HTR-8/SVneo (cell line): ENCODE results near the gene MYH9.
"Not testable (repeated sequence)": the region's sequence is repeated elsewhere in the genome, so short reads cannot be mapped to it uniquely, and the experiment has no call there.

Source experiments
- DNase-seq: peaks from one replicate; pipeline ENCODE4 v3.0.0; 2011; ENCODE audit warnings: low spot score, mixed read lengths; ENCODE audit not compliant: insufficient read length
- FAIRE-seq: peaks from 2 replicates; lab custom pipeline; 2011; peaks lifted over from hg19 to GRCh38; lab: Jason Lieb, UNC

Gene MYH9

DNA sequence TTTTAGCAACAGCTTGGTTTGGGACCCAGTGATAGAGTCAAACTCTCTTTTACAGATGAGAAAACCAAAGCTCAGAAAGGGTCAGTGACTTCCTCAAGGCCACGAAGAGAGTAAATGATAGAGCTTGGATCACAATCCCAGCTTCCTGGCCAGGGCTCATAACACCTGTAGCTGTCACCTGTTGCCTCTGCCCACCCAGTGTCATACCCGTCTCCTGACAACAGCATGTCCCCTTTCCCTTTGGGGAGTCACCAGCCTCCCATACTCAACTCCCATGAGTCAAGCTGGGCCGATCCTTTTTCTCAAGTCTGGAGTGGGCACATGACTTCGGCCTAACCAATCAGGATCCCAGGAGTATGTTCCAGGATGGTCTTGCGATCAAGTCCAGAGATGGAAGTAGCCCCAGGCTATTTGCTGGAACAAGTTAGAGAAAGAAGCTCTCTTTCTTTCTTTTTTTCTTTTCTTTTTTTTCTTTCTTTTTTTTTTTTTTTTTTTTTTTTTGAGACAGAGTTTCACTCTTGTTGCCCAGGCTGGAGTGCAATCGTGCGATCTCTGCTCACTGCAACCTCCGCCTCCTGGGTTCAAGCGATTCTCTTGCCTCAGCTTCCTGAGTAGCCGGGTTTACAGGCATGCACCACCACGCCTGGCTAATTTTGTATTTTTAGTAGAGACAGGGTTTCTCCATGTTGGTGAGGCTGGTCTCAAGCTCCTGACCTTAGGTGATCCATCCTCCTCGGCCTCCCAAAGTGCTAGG, 27.8 kb upstream of the MYH9 start:
- DNase-seq (no peak), FAIRE-seq (no peak)

DNA sequence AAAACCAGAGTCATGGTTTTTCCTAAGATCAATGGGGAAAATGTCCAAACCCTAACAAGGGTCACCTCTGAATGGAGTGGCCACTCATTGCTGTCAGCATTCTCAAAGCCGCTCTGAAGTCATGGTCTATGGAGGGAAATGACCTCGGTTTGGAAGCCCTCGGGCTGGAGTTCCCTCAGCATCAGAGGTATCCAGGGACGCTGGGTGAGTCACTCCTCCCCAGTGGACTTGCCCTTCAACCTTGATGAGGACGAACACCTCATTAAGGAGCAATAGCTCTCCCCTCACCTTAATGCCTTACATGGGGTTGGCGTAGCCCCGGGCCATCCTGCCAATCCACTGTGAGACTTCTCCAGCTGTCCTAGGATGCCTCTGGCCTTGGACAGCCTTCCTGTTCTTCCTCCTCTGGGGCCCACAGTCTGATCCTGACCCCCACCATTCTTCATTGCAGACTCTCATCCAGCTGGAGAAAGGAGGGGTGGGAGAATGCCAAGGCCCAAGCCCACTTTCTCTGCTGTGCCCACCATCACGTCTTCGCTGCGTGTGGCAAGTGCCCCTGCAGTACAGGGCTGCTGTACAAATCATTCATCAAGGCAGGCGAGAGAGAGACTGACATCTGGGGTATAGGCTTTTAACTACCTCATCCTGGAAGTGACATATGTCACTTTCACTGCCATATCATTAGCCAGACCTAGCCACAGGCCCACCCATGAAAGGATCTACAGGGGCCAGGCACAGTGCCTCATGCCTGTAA, 25.4 kb upstream of the MYH9 start:
- DNase-seq: no peak
- no peak for FAIRE-seq

DNA sequence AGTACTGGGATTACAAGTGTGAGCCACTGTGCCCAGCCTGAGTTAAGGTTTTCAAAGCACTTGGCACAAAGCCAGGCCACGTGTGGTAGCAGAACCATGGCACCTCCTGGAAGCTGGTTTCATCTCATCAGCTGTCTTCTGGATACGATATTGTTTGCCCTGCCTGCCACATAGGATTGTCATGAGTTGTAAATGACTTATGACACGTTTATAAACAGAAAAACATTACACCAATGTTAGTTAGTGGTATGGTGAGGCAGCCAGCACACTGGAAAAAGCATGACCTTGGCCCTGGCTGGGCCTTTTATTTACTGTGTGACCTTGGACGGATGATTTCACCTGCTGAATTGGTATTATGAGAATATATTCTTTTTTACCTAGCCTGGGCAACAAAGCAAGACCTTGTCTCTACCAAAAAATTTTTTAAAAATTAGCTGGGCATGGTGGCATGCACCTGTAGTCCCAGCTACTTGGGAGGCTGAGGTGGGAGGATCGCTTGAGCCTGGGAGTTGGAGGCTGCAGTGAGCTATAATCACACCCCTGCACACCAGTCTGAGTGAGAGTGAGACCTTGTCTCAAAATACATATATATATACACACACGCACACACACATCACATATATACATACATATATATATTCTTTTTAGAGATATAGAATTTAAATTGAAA, 24.0 kb upstream of the MYH9 start:
- no peak for DNase-seq
- no peak for FAIRE-seq

DNA sequence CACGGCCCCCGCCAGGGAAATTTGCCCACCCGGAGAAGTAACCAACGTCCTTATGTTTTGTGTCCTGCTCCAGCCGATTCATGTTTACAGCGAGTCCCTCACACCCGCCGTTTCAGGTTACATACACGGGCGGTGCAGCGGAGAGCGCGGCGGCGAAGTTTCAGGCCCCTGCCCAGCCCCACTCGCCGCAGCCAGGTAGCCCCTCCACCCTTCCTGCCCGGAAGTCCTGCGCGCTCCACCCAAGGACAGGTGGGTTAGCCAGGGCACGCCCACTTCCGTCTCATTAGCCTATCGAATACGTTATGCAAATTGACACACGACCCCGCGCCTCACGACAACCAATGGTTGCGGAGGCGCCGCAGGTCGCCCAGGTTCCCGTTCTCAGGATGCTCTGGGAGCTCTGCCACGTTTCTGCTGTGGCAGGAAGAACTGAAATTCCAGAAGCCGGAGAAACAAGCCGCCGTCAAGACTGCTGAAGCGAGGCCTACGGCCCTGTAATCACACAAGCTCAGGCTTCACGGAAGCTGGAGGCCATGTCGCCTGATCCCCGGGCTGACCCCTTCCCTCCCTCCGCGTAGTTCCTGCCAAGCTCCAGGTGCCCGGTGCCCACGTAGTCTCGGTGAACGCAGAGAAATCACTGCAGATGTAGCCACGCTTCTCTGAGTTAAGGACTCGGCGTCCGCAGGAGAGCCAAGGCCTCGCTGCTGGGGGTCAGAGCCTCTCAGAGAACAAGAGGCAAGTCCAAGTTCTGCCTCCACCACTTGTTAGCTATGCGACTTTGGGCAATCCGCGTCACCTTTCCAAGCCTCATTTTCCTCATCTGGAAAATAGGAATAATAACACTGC, 22.4 kb upstream of the MYH9 start:
- FAIRE-seq (no peak), DNase-seq (no peak)

DNA sequence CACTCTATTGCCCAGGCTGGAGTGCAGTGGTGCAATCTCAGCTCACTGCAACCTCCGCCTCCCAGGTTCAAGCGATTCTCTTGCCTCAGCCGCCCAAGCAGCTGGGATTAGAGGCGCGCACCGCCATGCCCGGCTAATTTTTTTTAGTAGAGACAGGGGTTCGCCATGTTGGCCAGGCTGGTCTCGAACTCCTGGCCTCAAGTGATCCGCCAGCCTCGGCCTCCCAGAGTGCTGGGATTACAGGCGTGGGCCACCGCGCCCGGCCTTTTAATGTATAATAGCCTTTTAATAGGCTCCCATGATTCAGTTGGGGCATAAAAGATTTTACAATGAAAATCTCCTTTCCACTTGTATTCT, 21.8 kb upstream of the MYH9 start:
- FAIRE-seq, DNase-seq: not testable (repeated sequence)

DNA sequence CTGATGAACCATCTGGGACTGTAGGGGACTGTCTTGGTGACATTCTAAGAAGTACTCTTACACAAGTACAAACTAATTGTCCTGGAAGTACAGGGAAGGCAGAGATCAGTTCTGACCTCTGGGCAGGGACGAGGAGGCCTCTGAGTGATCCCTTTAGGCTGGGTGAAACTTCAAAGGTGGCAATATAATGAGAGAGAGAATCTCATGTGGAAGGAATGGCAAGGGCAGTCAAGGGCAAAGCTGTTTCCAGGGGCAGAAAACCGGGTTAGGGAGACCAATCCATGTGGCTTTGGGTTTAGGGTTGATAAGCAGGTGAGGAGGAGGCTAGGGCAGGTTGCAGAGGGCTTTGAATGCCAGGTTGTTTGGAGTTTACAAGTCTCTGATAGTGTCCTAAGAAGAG, 21.3 kb upstream of the MYH9 start:
- DNase-seq (no peak), FAIRE-seq (no peak)

DNA sequence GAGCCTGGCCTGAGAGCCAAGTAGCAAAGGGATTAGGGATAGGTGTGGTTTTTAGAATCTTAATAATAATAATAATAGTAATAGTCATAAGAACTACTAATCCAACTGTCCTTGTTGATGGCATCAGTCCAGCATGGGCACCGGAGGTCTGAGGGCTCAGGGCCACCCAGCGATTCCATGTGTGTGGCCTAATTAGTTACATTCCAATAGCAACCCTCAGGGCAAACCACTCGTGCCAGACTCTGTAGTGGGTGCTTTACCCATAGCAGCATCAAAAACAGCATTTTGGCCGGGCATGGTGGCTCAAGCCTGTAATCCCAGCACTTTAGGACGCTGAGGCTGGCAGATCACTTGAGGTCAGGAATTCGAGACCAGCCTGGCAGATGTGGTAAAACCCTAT, 19.0 kb upstream of the MYH9 start:
- FAIRE-seq: no peak

DNA sequence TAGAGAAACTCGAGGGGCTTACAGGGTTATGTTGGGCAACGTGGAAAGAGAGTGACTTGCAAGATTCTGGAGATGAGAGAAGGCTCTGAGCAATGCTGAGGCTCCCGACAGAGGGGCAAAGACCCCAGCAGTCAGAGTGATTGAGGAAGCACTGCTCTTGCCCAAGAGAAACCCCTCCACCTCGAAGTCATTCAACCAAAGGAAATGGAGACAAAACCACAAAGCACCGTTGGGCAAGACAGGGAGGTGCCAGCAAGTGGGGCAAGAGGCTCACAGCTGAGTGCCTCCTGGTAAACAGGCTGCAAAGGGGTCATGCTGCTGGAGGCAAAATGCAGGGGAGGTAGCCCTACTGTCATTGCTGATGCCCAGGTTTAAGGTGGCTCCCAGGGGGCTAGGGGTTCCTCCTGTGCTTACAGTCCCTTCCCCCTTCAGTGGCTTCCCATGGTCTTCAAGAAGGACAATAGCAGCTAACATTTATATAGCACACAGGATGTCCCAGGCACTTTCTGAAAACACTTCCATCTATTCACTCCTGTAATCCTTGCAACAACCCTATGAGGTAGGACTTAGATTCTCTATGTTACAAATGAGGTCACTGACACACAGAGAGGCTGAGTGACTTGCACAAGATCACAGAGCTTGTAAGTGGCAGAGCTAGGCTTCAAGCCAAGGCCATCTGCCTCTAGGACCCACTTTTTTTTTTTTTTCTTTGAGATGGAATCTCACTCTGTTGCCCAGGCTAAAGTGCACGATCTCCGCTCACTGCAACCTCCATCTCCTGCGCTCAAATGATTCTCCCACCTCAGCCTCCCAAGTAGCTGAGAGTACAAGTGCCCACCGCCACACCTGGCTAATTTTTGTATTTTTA, 18.1 kb upstream of the MYH9 start:
- DNase-seq (no peak), FAIRE-seq (no peak)

More for the DNA sequence above, 19.0 kb upstream of the MYH9 start:
- no peak for DNase-seq

DNA sequence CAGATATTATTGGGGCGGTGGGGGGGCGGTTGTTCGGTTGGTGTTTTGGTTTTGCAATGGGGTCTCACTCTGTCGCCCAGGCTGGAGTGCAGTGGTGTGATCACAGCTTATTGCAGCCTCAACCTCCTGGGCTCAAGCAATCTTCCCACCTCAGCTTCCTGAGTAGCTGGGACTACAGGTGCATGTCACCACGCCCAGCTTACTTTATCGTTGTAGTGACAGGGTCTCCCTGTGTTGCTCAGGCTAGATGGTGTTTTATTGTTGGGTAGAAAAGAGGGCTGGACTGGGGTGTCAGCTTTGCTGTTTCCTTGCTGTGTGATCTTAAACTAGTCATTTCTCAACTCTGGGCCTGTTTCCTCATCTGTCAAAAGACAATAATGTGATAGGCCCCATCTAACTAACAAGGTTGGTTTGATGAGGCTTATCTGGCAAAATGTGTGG, 17.5 kb upstream of the MYH9 start:
- FAIRE-seq: no peak
- DNase-seq: no peak

DNA sequence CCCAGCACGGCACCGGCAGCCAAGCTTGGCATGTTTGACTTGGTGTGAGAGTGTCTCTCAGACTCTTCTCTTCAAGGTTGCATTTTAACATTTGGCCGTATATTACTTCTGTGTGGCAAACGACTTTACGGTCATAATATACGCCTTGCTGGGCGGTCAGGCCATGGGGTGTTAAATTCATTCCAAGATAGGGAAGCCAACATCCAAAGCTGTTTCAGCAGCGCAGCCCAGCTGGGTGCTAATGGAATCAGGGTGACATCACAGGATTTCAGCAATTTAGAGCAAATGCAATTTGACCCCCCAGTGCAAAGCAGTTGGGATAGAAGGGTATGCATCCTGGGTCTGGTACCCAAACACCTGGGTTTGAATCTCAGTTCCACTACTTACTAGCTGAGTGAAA, 16.7 kb upstream of the MYH9 start:
- no peak for FAIRE-seq
- DNase-seq: no peak

DNA sequence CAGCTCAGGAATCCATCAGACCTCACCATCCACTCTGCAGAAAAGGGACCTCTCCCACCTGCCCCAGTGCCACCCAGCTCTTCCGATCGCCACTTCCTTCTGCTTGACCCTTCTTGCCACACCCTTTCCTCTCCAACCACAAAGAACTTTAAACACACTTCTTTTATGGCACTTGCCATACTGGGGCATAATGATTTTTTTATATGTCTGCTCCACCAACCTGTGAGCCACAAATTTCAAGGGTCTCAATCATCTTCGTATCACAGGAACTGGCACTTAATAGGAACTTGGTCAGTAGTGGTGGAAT, 11.7 kb upstream of the MYH9 start:
- no peak for DNase-seq
- no peak for FAIRE-seq

DNA sequence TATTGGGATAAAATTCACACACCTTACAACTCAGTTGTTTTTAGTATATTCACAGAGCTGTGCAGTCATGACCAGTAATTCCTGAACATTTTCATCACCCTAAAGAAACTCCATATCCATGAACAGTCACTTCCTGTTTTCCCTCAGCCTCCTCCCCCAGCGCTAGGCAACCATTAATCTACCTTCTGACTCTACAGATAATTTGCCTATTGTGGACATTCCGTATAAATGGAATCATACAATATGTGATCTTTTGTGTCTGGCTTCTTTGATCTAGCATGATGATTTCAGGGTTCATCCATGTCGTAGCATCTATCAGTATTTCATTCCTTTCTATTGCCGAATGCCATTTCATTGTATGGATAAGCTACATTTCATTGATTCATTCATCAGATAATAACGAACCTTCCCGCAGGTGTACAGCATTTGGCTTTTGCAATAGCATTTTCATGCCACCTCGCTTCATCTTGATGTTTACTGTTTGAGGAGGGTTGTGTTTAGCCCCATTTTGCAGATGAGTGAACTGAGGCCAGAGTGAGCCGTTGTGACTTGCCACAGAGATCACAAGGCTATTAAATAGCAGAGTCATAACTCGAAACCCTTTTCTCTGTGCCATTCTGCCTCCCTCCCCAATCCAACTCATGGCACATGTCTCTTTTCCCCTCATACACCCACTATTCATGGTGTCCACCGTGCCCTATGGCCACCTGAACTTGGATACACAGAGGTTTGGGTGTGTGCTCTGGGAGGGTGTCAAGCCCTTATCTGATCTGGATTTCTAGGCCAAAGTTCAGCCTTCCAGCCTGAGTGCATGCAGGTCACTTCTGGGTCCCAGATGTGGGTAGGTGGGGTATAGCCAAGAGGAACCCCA, 11.1 kb upstream of the MYH9 start:
- DNase-seq: no peak
- no peak for FAIRE-seq

DNA sequence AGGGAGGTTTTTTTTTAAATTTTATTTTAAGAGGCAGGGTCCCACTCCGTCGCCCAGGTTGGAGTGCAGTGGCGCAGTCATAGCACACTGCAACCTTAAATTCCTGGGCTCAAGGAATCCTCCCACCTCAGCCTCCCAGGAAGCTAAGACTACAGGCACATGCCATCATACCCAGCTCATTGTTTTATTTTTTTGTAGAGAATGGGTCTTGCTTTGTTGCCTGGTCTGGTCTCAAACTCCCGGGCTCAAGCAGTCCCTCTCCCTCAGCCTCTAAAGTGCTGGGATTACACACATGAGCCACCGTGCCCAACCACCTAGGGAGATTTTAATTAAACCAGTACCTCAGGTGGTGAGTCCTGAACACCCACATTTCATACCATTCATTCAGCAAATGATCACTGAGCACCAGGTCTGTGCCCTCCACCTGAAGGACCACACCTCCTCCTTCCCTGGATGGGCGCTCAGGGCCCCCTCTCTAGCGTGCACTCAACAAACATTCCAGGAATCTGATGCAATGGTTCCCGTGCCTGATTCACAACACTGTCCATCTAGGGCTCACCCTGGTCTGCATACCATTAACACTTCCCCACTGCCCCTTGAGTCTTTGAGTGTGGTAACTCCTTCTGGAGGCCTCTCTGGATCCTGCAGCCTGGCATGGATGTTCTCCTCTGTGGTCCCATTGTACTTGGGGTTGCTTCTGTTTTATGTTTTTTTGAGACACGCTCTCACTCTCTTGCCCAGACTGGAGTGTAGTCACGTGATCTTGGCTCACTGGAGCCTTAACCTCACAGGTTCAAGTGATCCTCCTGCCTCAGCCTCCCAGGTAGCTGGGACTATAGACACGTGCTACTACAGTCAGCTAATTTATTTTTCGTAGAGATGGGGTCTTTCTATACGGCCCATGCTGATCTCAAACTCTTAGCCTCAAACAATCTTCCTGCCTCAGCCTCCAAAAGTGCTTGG, 9.6 kb upstream of the MYH9 start:
- FAIRE-seq (no peak), DNase-seq (no peak)

DNA sequence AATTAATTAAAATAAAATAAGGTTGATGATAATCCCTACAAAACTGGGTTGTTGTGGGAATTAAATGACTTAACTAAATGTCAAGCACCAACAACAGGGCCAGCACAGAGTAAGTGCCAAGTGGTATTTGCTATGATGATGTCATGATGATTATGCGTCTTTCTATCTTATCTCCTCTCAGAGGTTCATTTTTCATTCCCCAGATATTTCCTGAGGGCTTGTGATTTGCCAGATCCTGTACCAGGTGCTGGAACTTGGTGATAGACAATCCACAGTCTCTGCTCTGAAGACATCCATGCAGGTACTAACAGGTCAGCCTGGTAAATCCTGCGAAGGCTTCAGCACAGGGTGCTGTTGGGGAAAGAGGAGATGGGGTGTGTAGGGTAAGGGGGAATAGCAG, 8.1 kb upstream of the MYH9 start:
- no peak for DNase-seq
- no peak for FAIRE-seq

DNA sequence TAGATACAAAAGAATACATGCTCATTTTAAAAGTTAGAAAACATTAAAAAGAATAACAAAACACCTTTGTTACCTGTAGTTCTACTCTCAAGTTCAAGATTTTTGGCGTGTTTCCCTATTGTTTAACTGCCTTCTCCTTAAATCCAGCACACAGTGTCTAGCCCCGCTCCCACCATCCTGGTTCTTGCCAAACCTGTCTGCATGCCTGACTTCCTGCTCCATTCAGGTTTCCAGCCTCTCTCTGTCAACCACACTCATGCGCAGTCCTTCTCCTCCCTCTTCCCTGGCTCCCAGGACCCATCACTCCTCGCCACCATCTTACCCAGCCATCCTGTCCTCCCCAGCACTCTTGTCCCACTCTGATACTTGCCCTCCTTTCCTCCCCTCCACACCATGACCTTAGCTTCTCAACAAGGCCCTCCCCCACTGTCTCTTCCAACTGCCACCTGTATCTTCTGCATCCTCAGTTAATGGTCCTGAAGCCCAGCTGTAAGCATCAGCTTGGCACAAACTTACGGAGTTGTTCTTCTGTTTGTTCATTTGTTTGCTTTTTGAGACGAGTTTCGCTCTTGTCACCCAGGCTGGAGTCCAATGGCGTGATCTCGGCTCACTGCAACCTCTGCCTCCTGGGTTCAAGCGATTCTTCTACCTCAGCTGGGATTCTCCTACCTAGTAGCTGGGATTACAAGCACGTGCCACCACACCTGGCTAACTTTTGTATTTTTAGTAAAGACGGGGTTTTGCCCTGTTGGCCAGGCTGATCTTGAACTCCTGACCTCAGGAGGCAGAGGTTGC, 7.5 kb upstream of the MYH9 start:
- FAIRE-seq: no peak
- no peak for DNase-seq

DNA sequence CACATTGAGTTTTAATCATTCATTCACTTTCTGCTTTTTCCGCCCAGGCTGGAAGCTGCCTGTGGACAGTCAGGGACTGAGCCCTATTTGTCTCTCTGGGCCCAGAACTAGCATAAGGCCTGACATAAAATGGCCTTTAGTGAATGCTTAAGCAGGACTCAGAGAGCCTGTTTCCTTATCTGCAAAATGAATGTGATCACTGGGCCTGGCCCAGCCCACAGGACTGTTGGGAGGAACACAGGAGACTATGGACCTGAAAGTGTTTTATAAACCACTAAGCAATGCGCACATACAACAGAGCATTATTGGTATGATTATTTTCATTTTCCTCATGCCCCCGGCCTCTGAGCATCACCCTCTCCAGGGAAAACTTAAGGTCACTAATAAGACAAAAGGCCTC, 3.9 kb upstream of the MYH9 start:
- no peak for FAIRE-seq
- DNase-seq: no peak

DNA sequence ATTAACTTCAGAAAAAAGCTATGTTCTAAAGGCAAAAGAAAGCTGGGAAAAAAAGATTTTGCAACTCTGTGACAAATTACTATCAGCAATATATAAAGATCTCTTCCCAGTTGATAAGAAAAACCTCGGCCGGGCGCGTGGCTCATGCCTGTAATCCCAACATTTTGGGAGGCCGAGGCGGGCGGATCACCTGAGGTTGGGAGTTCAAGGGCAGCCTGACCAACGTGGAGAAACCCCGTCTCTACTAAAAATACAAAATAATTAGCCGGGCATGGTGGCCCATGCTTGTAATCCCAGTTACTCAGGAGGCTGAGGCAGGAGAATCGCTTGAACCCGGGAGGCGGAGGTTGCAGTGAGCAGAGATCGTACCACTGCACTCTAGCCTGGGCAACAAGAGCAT, 1.4 kb upstream of the MYH9 start:
- FAIRE-seq, DNase-seq: not testable (repeated sequence)
